ENCODE data around the gene ARL5C.

ARL5C gene

GRCh38 chr17:39143552-39144093 is 22.3 kb downstream of the ARL5C start:
- TF ChIP-seq TEAD4 (IDR thresholded peaks at IDR 0.05), result no peak
- TF ChIP-seq MAX (IDR thresholded peaks at IDR 0.05), result no peak
- TF ChIP-seq YY1 (IDR thresholded peaks at IDR 0.05; ENCODE audit: low read depth), result no peak
- TF ChIP-seq CEBPB (IDR thresholded peaks at IDR 0.05), result no peak
- no peak for TF ChIP-seq USF1 (IDR thresholded peaks at IDR 0.05)
- no peak for TF ChIP-seq RAD21 (IDR thresholded peaks at IDR 0.05; ENCODE audit: low read depth)
- no peak for TF ChIP-seq TCF12 (IDR thresholded peaks at IDR 0.05; ENCODE audit: low read depth)
- no peak for TF ChIP-seq ZBTB7A (IDR thresholded peaks at IDR 0.05; ENCODE audit: low read depth)
- no peak for TF ChIP-seq EGR1 (IDR thresholded peaks at IDR 0.05)

- TF ChIP-seq CEBPB (IDR thresholded peaks at IDR 0.05) (peak; percentile 23; the same call in 1 of the 2 replicates), CREB1 (IDR thresholded peaks at IDR 0.05; ENCODE audit: low read depth) (no peak)
These were observed 23.9 kb downstream of the ARL5C start for GRCh38 chr17:39141915-39142664.

- no peak for TF ChIP-seq CEBPB (IDR thresholded peaks at IDR 0.05)
- TF ChIP-seq CREB1 (IDR thresholded peaks at IDR 0.05; ENCODE audit: low read depth), result no peak
- no peak for TF ChIP-seq YY1 (IDR thresholded peaks at IDR 0.05; ENCODE audit: low read depth)
- no peak for TF ChIP-seq MAX (IDR thresholded peaks at IDR 0.05)
- TF ChIP-seq ZBTB7A (IDR thresholded peaks at IDR 0.05; ENCODE audit: low read depth), result no peak
- TF ChIP-seq REST (IDR thresholded peaks at IDR 0.05; ENCODE audit: low read depth), result no peak
- no peak for TF ChIP-seq TEAD4 (IDR thresholded peaks at IDR 0.05)
- no peak for TF ChIP-seq TCF12 (IDR thresholded peaks at IDR 0.05; ENCODE audit: low read depth)
- TF ChIP-seq RAD21 (IDR thresholded peaks at IDR 0.05; ENCODE audit: low read depth), result no peak
- no peak for TF ChIP-seq EGR1 (IDR thresholded peaks at IDR 0.05)
- TF ChIP-seq TAF1 (IDR thresholded peaks at IDR 0.05; ENCODE audit: low read depth), result no peak
- no peak for TF ChIP-seq EP300 (IDR thresholded peaks at IDR 0.05; ENCODE audit: borderline replicate concordance)
- TF ChIP-seq USF1 (IDR thresholded peaks at IDR 0.05), result no peak
- no peak for TF ChIP-seq FOXM1 (IDR thresholded peaks at IDR 0.05; ENCODE audit: borderline replicate concordance, low read depth)
- TF ChIP-seq NFIC (IDR thresholded peaks at IDR 0.05), result no peak
These were observed 24.7 kb downstream of the ARL5C start for GRCh38 chr17:39141294-39141693.

GRCh38 chr17:39139561-39139960 is 26.4 kb downstream of the ARL5C start:
- no peak for TF ChIP-seq RAD21 (IDR thresholded peaks at IDR 0.05; ENCODE audit: low read depth)
- TF ChIP-seq TEAD4 (IDR thresholded peaks at IDR 0.05), result no peak
- no peak for TF ChIP-seq TCF12 (IDR thresholded peaks at IDR 0.05; ENCODE audit: low read depth)
- no peak for TF ChIP-seq FOXM1 (IDR thresholded peaks at IDR 0.05; ENCODE audit: borderline replicate concordance, low read depth)
- TF ChIP-seq NFIC (IDR thresholded peaks at IDR 0.05), result no peak
- TF ChIP-seq TAF1 (IDR thresholded peaks at IDR 0.05; ENCODE audit: low read depth), result no peak
- TF ChIP-seq EGR1 (IDR thresholded peaks at IDR 0.05), result no peak
- no peak for TF ChIP-seq CREB1 (IDR thresholded peaks at IDR 0.05; ENCODE audit: low read depth)
- no peak for TF ChIP-seq MAX (IDR thresholded peaks at IDR 0.05)
- no peak for TF ChIP-seq EP300 (IDR thresholded peaks at IDR 0.05; ENCODE audit: borderline replicate concordance)

GRCh38 chr17:39139161-39139511 is 26.8 kb downstream of the ARL5C start:
- no peak for TF ChIP-seq TEAD4 (IDR thresholded peaks at IDR 0.05)
- no peak for TF ChIP-seq YY1 (IDR thresholded peaks at IDR 0.05; ENCODE audit: low read depth)
- no peak for TF ChIP-seq REST (IDR thresholded peaks at IDR 0.05; ENCODE audit: low read depth)
- TF ChIP-seq TCF12 (IDR thresholded peaks at IDR 0.05; ENCODE audit: low read depth), result no peak
- no peak for TF ChIP-seq EGR1 (IDR thresholded peaks at IDR 0.05)
- no peak for TF ChIP-seq CEBPB (IDR thresholded peaks at IDR 0.05)
- no peak for TF ChIP-seq TAF1 (IDR thresholded peaks at IDR 0.05; ENCODE audit: low read depth)
- TF ChIP-seq USF1 (IDR thresholded peaks at IDR 0.05), result no peak

Measured in Ishikawa (cell line).